Memory B cell (primary cell): Measurements from ENCODE around the gene PRKCE.

Experiments used
- ATAC-seq: fragments of 150-1000 bp; cut with Tn5 transposase; 2 replicates; pipeline ENCODE4 v1.10.0; 2021; ENCODE audit warnings: low read depth, mild to moderate bottlenecking, moderate library complexity
- DNase-seq, 2 donors: peaks; one replicate each; pipeline ENCODE4 v3.0.0; 2022; ENCODE audit warnings: low spot score in 2 of 2
- H3K27ac Mint-ChIP-seq: one replicate; pipeline ENCODE4 v1.8.0; 2022; ENCODE audit warnings: mild to moderate bottlenecking, moderate library complexity, mixed read lengths
- H3K27me3 Mint-ChIP-seq: one replicate; pipeline ENCODE4 v1.8.0; 2022; ENCODE audit warnings: mixed read lengths
- H3K36me3 Mint-ChIP-seq: one replicate; pipeline ENCODE4 v1.8.0; 2022; ENCODE audit warnings: mild to moderate bottlenecking, mixed read lengths
- H3K4me1 Mint-ChIP-seq: one replicate; pipeline ENCODE4 v1.8.0; 2022; ENCODE audit warnings: mixed read lengths
- H3K4me3 Mint-ChIP-seq: one replicate; pipeline ENCODE4 v1.8.0; 2022; ENCODE audit warnings: mild to moderate bottlenecking, moderate library complexity, mixed read lengths
- H3K9me3 Mint-ChIP-seq: one replicate; pipeline ENCODE4 v1.8.0; 2022; ENCODE audit warnings: mixed read lengths

PRKCE gene

GRCh38 chr2:45836740-45837139 is 185.3 kb downstream of the PRKCE start:
- ATAC-seq (peak; percentile 75), DNase-seq (peak; percentile 36 to 38)
- Mint-ChIP-seq H3K9me3 (peaks cover 2% of the 10 kb centered on the region), H3K4me1 (peaks cover 62% of the 10 kb centered on the region), H3K27me3 (no peaks in the 10 kb centered on the region), H3K27ac (peak overlapping the region; percentile 88), H3K36me3 (no peaks in the 10 kb centered on the region), H3K4me3 (peak overlapping the region; percentile 64)

DNA sequence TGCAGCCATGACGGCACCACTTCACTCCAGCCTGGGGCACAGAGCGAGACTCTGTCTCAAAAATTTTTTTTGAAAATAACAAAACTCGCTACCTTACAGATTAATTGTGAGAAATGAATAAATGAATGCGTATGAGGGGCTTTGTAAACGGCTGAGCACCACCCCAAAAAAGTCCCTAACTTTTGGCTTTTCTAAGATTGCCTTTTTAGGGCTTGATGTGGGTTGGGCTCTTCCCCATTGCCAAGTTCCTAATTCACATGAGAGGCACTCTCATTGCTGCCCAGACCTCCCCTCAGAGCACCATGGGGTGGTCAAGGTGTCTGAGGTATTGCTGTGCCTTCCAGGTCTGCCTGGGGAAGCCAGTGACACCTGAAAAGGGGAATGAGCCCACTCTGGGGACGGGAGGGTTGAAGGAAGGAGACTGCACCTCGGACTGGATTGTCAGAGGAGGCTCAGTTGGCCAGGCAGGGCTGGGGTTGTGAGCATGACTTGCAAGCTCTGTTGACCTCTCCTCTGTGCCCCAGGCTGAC is 186.4 kb downstream of the PRKCE start:
- H3K27me3 Mint-ChIP-seq: no peaks in the 10 kb centered on the region
- H3K9me3 Mint-ChIP-seq: peaks cover 2% of the 10 kb centered on the region
- ATAC-seq (no peak), DNase-seq (no peak)
- peaks cover 70% of the 10 kb centered on the region for H3K4me1 Mint-ChIP-seq
- no peak overlapping the region for H3K4me3 Mint-ChIP-seq
- H3K27ac Mint-ChIP-seq: peak overlapping the region; percentile 88
- no peaks in the 10 kb centered on the region for H3K36me3 Mint-ChIP-seq

DNA sequence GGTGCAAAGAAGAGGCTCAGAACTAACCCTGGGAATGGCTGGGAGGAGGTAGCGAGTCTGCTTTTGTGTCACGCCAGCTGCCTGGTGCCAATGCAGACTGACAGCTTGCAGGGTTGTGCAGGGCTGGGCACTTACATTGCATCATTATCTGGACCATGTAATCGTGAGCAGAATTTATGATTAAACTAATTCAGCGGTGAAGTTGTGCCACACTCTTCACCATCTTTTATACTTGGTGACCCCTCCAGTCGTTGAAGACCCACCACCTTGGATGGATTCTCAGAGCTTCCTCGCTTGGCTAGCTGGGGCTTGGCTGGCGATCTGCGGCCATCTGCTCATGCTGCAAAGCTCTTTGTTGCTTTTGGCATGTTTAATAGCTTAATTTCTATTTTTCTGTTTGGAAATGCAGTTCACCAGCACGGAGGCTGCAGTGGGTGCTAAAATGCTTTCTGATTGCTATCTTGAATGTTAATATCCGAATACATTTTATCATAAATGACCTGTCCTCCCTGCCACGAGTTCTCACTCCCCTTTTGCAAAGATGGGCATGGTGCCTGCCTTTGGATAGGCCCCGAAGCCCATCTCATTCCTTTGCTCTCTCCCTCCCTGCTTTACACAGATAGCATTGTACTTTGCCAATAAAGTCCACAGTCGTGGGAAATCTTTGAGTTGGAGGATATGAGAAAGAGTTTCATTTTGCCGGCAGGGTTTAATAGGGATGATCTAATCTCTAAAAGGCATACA is 188.2 kb downstream of the PRKCE start:
- ATAC-seq: no peak
- H3K36me3 Mint-ChIP-seq: peaks cover 2% of the 10 kb centered on the region
- no peak for DNase-seq
- H3K4me3 Mint-ChIP-seq: no peak overlapping the region
- no peaks in the 10 kb centered on the region for H3K9me3 Mint-ChIP-seq
- no peak overlapping the region for H3K27ac Mint-ChIP-seq
- H3K4me1 Mint-ChIP-seq: peaks cover 67% of the 10 kb centered on the region
- H3K27me3 Mint-ChIP-seq: no peaks in the 10 kb centered on the region

DNA sequence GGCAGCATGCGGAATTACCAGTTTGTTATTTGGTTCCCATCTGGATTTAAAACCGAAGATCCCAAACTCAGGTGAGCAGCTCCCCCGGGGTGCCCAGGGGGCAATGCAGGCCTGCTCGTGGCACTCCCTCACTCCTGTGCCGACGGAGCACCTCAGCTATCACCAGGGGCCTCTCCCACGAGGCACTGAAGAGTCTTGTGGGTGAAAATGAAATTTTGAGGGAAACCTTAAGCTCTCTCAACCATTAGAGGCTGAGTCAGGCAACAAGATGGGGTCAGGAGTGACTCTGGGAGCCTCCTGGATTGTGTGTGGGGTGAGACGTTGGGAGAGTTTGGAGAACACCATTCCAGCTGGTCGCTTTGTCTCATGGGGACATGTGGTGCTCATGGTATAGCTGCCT is 189.0 kb downstream of the PRKCE start:
- Mint-ChIP-seq H3K36me3 (peaks cover 2% of the 10 kb centered on the region), H3K9me3 (no peaks in the 10 kb centered on the region), H3K27me3 (no peaks in the 10 kb centered on the region), H3K4me1 (peaks cover 64% of the 10 kb centered on the region), H3K27ac (peak overlapping the region; percentile 25), H3K4me3 (no peak overlapping the region)
- DNase-seq (no peak), ATAC-seq (no peak)

DNA sequence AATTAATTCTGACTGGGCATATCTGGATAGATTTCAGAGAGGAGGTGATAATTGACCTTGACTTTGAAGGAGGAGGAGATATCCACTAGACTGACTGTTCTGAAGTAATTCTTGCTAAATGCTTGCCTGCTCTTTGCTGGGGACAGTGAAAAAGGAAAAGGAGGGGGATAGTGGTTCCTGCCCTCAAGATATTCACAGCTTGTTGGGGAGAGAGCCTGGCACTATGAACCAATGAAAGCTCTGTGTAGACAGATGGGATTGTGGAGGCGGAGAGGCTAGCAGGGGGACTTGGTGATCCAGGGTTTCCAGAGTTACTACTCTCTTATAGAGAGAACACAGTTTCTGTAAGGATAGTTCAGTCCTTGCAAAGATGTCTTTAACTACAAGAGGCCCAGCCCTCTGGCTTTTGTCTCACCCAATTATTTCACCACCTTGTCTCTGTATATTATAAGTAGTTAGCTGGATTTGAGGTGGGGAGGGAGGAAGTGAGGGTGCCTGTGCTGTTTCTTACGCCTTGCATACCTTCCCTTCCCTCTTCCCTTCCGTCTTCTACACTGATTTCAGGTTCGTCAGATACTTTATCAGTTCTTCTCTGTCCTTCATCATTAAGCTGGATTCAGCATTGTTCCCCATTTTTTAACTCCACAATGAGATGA is 190.4 kb downstream of the PRKCE start:
- DNase-seq: no peak
- H3K36me3 Mint-ChIP-seq: peaks cover 8% of the 10 kb centered on the region
- H3K4me1 Mint-ChIP-seq: peaks cover 55% of the 10 kb centered on the region
- ATAC-seq: no peak
- H3K4me3 Mint-ChIP-seq: no peak overlapping the region
- H3K27ac Mint-ChIP-seq: no peak overlapping the region
- H3K27me3 Mint-ChIP-seq: no peaks in the 10 kb centered on the region
- no peaks in the 10 kb centered on the region for H3K9me3 Mint-ChIP-seq

DNA sequence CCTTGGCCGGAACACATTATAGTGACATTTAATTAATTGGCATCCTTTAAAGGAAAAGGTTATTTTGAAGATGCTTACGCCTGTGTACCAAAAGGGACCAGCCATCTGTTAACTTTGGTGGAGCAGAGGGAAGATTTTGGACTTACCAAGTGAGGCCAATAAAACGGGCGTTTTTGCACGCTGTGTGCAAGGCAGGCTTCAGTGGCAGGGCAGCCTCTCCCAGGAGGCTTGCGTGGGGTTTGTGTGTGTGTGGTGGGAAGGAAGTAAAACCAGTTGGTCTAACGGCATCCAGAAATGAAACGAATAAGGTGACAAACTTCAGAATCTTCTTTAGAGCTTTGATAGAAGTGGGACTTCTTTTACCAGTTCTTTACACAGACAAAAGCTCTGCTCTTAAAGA is 191.7 kb downstream of the PRKCE start:
- Mint-ChIP-seq H3K27me3 (no peaks in the 10 kb centered on the region), H3K36me3 (peaks cover 8% of the 10 kb centered on the region), H3K9me3 (no peaks in the 10 kb centered on the region), H3K4me3 (peak overlapping the region; percentile 6), H3K4me1 (peaks cover 45% of the 10 kb centered on the region), H3K27ac (peak overlapping the region; percentile 9)
- DNase-seq (peak; percentile 26 to 32), ATAC-seq (peak; percentile 98)

GRCh38 chr2:45844796-45845457 is 193.5 kb downstream of the PRKCE start:
- DNase-seq (no peak), ATAC-seq (no peak)
- H3K9me3 Mint-ChIP-seq: no peaks in the 10 kb centered on the region
- H3K27me3 Mint-ChIP-seq: no peaks in the 10 kb centered on the region
- H3K27ac Mint-ChIP-seq: no peak overlapping the region
- peaks cover 20% of the 10 kb centered on the region for H3K36me3 Mint-ChIP-seq
- no peak overlapping the region for H3K4me3 Mint-ChIP-seq
- H3K4me1 Mint-ChIP-seq: peaks cover 43% of the 10 kb centered on the region

GRCh38 chr2:45845566-45845965 is 194.1 kb downstream of the PRKCE start:
- no peak for ATAC-seq
- Mint-ChIP-seq H3K4me1 (peaks cover 43% of the 10 kb centered on the region), H3K27me3 (no peaks in the 10 kb centered on the region), H3K36me3 (peaks cover 20% of the 10 kb centered on the region), H3K4me3 (no peak overlapping the region), H3K27ac (no peak overlapping the region), H3K9me3 (no peaks in the 10 kb centered on the region)
- no peak for DNase-seq

GRCh38 chr2:45849491-45850283 is 198.2 kb downstream of the PRKCE start:
- Mint-ChIP-seq H3K4me1 (peaks cover 29% of the 10 kb centered on the region), H3K27ac (no peak overlapping the region), H3K4me3 (no peak overlapping the region), H3K36me3 (peaks cover 23% of the 10 kb centered on the region), H3K27me3 (no peaks in the 10 kb centered on the region), H3K9me3 (no peaks in the 10 kb centered on the region)
- no peak for DNase-seq
- ATAC-seq: no peak

- no peaks in the 10 kb centered on the region for H3K9me3 Mint-ChIP-seq
- no peak for ATAC-seq
- DNase-seq: no peak
- peaks cover 32% of the 10 kb centered on the region for H3K4me1 Mint-ChIP-seq
- H3K36me3 Mint-ChIP-seq: peaks cover 23% of the 10 kb centered on the region
- no peak overlapping the region for H3K4me3 Mint-ChIP-seq
- H3K27me3 Mint-ChIP-seq: no peaks in the 10 kb centered on the region
- H3K27ac Mint-ChIP-seq: no peak overlapping the region
Measured at GRCh38 chr2:45850558-45850957, 199.1 kb downstream of the PRKCE start.

GRCh38 chr2:45851111-45851510 is 199.6 kb downstream of the PRKCE start:
- Mint-ChIP-seq H3K27me3 (no peaks in the 10 kb centered on the region), H3K9me3 (no peaks in the 10 kb centered on the region), H3K27ac (no peak overlapping the region), H3K4me3 (no peak overlapping the region), H3K36me3 (peaks cover 23% of the 10 kb centered on the region), H3K4me1 (peaks cover 32% of the 10 kb centered on the region)
- ATAC-seq (no peak), DNase-seq (no peak)

DNA sequence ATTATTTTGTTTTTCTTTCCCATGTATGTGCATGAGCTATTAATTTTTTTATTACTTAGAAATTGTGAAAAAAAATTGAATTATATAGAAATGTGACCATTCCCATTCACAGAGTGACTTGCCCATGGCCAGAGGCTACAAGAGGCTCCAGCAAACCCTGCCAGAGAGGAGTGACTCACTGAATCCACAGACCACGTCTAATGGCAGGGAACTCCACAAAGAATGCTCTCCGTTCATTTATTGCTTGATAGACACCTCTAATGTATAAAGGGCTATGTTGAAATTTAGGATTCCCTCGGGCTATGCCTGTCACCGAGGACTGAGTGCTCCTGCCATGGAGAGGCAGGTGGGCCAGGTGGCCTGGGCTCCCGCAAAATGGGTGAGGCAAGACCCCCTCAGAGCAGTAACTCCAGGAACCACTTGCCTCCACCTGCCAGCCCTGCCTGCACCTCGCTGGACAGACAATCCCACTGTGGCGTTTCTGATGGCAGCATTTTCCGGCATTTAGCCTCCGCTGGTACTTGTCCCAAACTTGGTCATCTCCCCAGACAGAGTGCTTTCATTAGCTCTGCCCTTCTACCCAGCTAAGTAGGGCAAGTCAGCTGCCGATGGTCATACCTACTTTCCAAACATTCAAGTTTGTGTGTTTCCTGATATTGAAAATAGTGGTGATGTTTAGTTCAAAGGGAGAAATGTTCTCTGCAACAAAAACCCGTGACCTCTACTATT is 200.3 kb downstream of the PRKCE start:
- Mint-ChIP-seq H3K9me3 (no peaks in the 10 kb centered on the region), H3K4me3 (no peak overlapping the region), H3K27ac (no peak overlapping the region), H3K4me1 (peaks cover 32% of the 10 kb centered on the region), H3K36me3 (peaks cover 19% of the 10 kb centered on the region), H3K27me3 (no peaks in the 10 kb centered on the region)
- ATAC-seq: no peak
- no peak for DNase-seq

DNA sequence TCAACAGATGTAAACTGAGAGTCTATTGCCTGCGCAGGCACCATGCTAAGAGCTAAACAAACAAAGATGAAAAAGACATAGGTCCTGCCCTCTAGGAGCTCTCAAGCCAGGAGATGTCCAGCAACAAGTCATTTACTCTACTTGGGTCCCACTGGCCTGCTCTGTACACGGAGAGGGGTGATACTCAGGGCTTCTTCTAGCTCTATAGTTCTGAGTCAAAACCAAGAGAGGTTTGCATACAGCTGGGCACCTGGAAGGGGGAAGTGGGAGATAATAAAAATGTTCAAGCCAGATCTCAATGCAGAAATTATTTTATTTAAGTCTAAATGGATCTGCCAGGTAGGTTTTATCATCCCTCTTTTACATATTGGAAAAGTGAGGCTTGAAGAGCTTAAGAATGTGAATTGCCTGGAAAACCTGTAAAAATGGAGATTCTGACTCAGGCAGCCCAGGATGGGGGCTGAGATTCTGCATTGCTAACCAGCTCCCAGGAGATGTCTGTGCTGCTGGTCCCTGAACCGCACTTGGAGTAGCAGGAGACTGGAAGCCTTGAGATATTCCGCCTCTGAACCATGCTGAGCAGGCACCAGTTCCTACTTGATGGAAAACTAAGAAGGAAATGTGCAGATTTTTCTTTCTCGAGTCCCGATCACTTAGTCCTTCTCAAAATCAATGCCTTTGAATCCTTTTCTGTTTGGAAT is 201.1 kb downstream of the PRKCE start:
- H3K4me3 Mint-ChIP-seq: no peak overlapping the region
- peak; percentile 67 for ATAC-seq

More for the DNA sequence above, 201.1 kb downstream of the PRKCE start:
- Mint-ChIP-seq H3K27me3 (no peaks in the 10 kb centered on the region), H3K4me1 (peaks cover 32% of the 10 kb centered on the region), H3K27ac (no peak overlapping the region), H3K9me3 (no peaks in the 10 kb centered on the region), H3K36me3 (peaks cover 18% of the 10 kb centered on the region)
- no peak for DNase-seq
